Stimulated activated CD8-positive, alpha-beta memory T cell treated with anti-CD3 and anti-CD28 coated beads, Interleukin-12 subunit alpha, Interleukin-12 subunit beta, amount 100 ng/mL, for 24 hours (primary cell): ENCODE measurements around the gene ATP2B2.

Experiments
- DNase-seq: peaks from one replicate; pipeline ENCODE4 v3.0.0-alpha.2; 2020; ENCODE audit errors: extremely low read depth

Gene ATP2B2

GRCh38 chr3:10280177-10280529 is 225.2 kb downstream of the ATP2B2 start:
- DNase-seq, result no peak

- no peak for DNase-seq
These were observed 225.8 kb downstream of the ATP2B2 start for GRCh38 chr3:10279384-10280176.

GRCh38 chr3:10278501-10278900 is 226.9 kb downstream of the ATP2B2 start:
- DNase-seq, result no peak

- no peak for DNase-seq
These were observed 228.2 kb downstream of the ATP2B2 start for GRCh38 chr3:10277115-10277625.

- DNase-seq, result no peak
These were observed 230.8 kb downstream of the ATP2B2 start for GRCh38 chr3:10274601-10275000.
